B cell (primary cell): ENCODE measurements around the gene TMEM81. TPM values are rescaled to one million over a fixed set of nuclear protein-coding genes. Genes with fewer than 3 reads are reported as not detected.

ENCODE experiments used
- ATAC-seq: fragments of 200-7000 bp; cut with Tn5 transposase; one replicate; pipeline ENCODE4 v1.10.0; 2021; ENCODE audit warnings: low read depth, mild to moderate bottlenecking, moderate number of reproducible peaks, moderate library complexity
- CTCF ChIA-PET: fragments of 350-600 bp; sonication (Branson Sonifier 250); formaldehyde crosslinking; loops from one replicate; lab custom pipeline; 2021; ENCODE audit warnings: antibody characterized with exemption, inconsistent platforms; lab: Charles Lee
- POLR2A ChIA-PET: fragments of 350-600 bp; sonication (Branson Sonifier 250); formaldehyde crosslinking; loops from one replicate; lab custom pipeline; 2021; ENCODE audit warnings: antibody characterized with exemption; lab: Charles Lee
- DNase-seq: peaks from one replicate; pipeline ENCODE4 v3.0.0; 2013
- H2AFZ ChIP-seq: 2 replicates; pipeline ENCODE4 v1.6.1; 2012; ENCODE audit warnings: mild to moderate bottlenecking, low read depth, low read length; ENCODE audit not compliant: insufficient read depth, poor library complexity, severe bottlenecking
- H3K27ac ChIP-seq, 2 donors: 1 replicate in 1 of 2; 2 replicates in 1 of 2; pipeline ENCODE4 v1.5.1; 2012 to 2013; ENCODE audit warnings: low read length in 2 of 2, mild to moderate bottlenecking in 2 of 2, moderate library complexity in 1 of 2
- H3K27me3 ChIP-seq, 4 experiments: fragments of 200-600 bp in 1 of 4; sonication (generic) in 1 of 4; replicated peaks in 1 of 4; 1 replicate in 2 of 4; 2 replicates in 2 of 4; pipeline versions ENCODE4 v1.6.1 to v1.7.0; 2013 to 2016; ENCODE audit warnings: low read length in 3 of 4, mild to moderate bottlenecking in 2 of 4, mixed read lengths in 1 of 4, moderate library complexity in 1 of 4; ENCODE audit not compliant: insufficient read depth in 4 of 4, control insufficient read depth in 3 of 4; ENCODE audit errors: control extremely low read depth in 1 of 4
- H3K36me3 ChIP-seq, 2 experiments: replicated peaks in 1 of 2; 1 replicate in 1 of 2; 2 replicates in 1 of 2; pipeline versions ENCODE4 v1.6.1 to v1.7.1; 2013; ENCODE audit warnings: low read length in 1 of 2; ENCODE audit not compliant: insufficient read depth in 2 of 2, control insufficient read depth in 1 of 2; ENCODE audit errors: control extremely low read depth in 1 of 2, extremely low read depth in 1 of 2
- H3K4me1 ChIP-seq, 2 donors: fragments of 200-600 bp in 1 of 2; sonication (generic) in 1 of 2; 1 replicate in 1 of 2; 2 replicates in 1 of 2; pipeline versions ENCODE4 v1.5.1 to v1.6.1; 2013 to 2017; ENCODE audit warnings: low read length in 2 of 2; ENCODE audit not compliant: control insufficient read depth in 2 of 2, insufficient read depth in 2 of 2
- H3K4me2 ChIP-seq: replicated peaks from 2 replicates; pipeline ENCODE3; 2012; ENCODE audit warnings: mild to moderate bottlenecking, low read depth, low read length; ENCODE audit not compliant: poor library complexity, severe bottlenecking
- H3K4me3 ChIP-seq, 5 experiments: fragments of 200-600 bp in 1 of 5; sonication (generic) in 1 of 5; 1 replicate in 3 of 5; 2 replicates in 2 of 5; pipeline versions ENCODE4 v1.5.1 to v1.7.0; 2011 to 2016; ENCODE audit warnings: low read length in 4 of 5, mild to moderate bottlenecking in 4 of 5, low read depth in 2 of 5, control low read depth in 1 of 5, moderate library complexity in 1 of 5; ENCODE audit not compliant: insufficient read depth in 1 of 5; ENCODE audit errors: control extremely low read depth in 1 of 5, extremely low read depth in 1 of 5
- H3K79me2 ChIP-seq: fragments of 200-600 bp; sonication (generic); one replicate; pipeline ENCODE4 v1.6.0; 2016; ENCODE audit warnings: low read length; ENCODE audit not compliant: control insufficient read depth, insufficient read depth
- H3K9ac ChIP-seq: fragments of 200-600 bp; sonication (generic); 2 replicates; pipeline ENCODE4 v1.6.1; 2017; ENCODE audit warnings: mild to moderate bottlenecking, low read length, moderate library complexity
- H3K9me3 ChIP-seq, 3 donors: one replicate each; pipeline versions ENCODE4 v1.6.1 to v1.7.1; 2013; ENCODE audit warnings: low read length in 2 of 3; ENCODE audit not compliant: control insufficient read depth in 2 of 3, insufficient read depth in 1 of 3; ENCODE audit errors: control extremely low read depth in 1 of 3
- H4K20me1 ChIP-seq: 2 replicates; pipeline ENCODE4 v1.6.0; 2012; ENCODE audit warnings: mild to moderate bottlenecking, low read length; ENCODE audit not compliant: insufficient read depth, control insufficient read depth, poor library complexity, severe bottlenecking
- H3K27ac Mint-ChIP-seq: one replicate; pipeline ENCODE4 v1.8.0; 2021; ENCODE audit warnings: mixed read lengths
- H3K27me3 Mint-ChIP-seq: one replicate; pipeline ENCODE4 v1.8.0; 2021; ENCODE audit warnings: mixed read lengths
- H3K4me1 Mint-ChIP-seq: one replicate; pipeline ENCODE4 v1.8.0; 2021; ENCODE audit warnings: mixed read lengths
- H3K4me3 Mint-ChIP-seq: one replicate; pipeline ENCODE4 v1.8.0; 2021; ENCODE audit warnings: mixed read lengths
- H3K9me3 Mint-ChIP-seq: one replicate; pipeline ENCODE4 v1.8.0; 2022; ENCODE audit warnings: mixed read lengths; ENCODE audit not compliant: insufficient read depth
- EZH2 ChIP-seq: IDR thresholded peaks from 2 replicates; pipeline ENCODE4 v1.6.1; 2012; ENCODE audit warnings: borderline replicate concordance, low read depth, mild to moderate bottlenecking, moderate library complexity, low read length; ENCODE audit not compliant: insufficient read depth, poor library complexity, severe bottlenecking
- WGBS: methylation state at CpG from one replicate; pipeline ENCODE4 v1.1.5; 2013; ENCODE audit warnings: missing lambda C conversion rate; ENCODE audit not compliant: insufficient coverage; 5-methylcytosine and 5-hydroxymethylcytosine counted together
- intact Hi-C: fragments of 100-400 bp; cut with micrococcal nuclease; formaldehyde crosslinking; loops from one replicate; pipeline ENCODE4 v1.10.0; 2022
- polyA plus RNA-seq: library from polyadenylated mRNA; depleted of rRNA; stranded (reverse); fragments of >200 nt; gene quantifications from 2 replicates; pipeline ENCODE4 v1.2.3, GENCODE V29; 2012
- total RNA-seq, 2 donors: library from RNA; stranded (reverse); fragments of 120-200 nt in 1 of 2; gene quantifications; 1 replicate in 1 of 2; 2 replicates in 1 of 2; pipeline versions ENCODE4 v1.2.3 to v1.2.4, GENCODE V29; 2013 to 2022
- TF ChIP-seq, protein P1 (sequence below): fragments of 200-600 bp; IDR thresholded peaks from one replicate; pipeline ENCODE4 v1.8.0; 2022; ENCODE audit warnings: antibody characterized with exemption, mild to moderate bottlenecking

TMEM81 gene
- total and polyA plus RNA-seq, 2 donors (not counting 1 experiment from before 2014, with no cell fraction given): 3.0 to 6.2 TPM

DNA sequence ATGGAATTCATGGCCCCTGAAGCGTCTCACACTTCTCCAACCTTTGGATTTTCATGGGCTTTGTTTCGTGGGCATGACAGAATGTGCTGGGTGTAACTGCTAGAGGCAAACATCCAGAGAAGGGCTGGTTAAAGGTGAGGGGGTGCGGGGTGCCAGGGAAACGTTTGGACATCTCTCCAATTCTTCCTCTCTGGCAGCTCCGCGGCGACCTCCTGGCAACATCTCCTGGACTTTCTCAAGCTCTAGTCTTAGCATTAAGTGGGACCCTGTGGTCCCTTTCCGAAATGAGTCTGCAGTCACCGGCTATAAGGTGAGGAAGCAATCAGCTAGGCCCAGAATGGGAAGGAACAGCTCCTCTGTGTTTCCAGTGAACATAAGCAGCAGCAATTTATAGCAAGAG lies 12.0 kb downstream of the TMEM81 start:
- no peaks in the 10 kb centered on the region for H4K20me1 ChIP-seq
- H3K36me3 ChIP-seq: no peaks in the 10 kb centered on the region
- no peak overlapping the region for H3K27ac Mint-ChIP-seq
- intact Hi-C loops: no loop called here
- TF ChIP-seq, protein P1, sequence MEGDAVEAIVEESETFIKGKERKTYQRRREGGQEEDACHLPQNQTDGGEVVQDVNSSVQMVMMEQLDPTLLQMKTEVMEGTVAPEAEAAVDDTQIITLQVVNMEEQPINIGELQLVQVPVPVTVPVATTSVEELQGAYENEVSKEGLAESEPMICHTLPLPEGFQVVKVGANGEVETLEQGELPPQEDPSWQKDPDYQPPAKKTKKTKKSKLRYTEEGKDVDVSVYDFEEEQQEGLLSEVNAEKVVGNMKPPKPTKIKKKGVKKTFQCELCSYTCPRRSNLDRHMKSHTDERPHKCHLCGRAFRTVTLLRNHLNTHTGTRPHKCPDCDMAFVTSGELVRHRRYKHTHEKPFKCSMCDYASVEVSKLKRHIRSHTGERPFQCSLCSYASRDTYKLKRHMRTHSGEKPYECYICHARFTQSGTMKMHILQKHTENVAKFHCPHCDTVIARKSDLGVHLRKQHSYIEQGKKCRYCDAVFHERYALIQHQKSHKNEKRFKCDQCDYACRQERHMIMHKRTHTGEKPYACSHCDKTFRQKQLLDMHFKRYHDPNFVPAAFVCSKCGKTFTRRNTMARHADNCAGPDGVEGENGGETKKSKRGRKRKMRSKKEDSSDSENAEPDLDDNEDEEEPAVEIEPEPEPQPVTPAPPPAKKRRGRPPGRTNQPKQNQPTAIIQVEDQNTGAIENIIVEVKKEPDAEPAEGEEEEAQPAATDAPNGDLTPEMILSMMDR: no peak
- no peak for TF ChIP-seq EZH2
- no peaks in the 10 kb centered on the region for H3K79me2 ChIP-seq
- no peak overlapping the region for H3K9ac ChIP-seq
- DNase-seq (no peak), ATAC-seq (no peak)
- WGBS: 90% methylated on average over 8 of the region's 9 CpGs
- no peak overlapping the region for H3K4me3 ChIP-seq
- no peaks in the 10 kb centered on the region for H3K4me1 ChIP-seq
- H3K4me2 ChIP-seq: no peak overlapping the region
- H3K9me3 Mint-ChIP-seq: no peaks in the 10 kb centered on the region
- H3K27me3 Mint-ChIP-seq: no peaks in the 10 kb centered on the region
- no peak overlapping the region for H3K27ac ChIP-seq
- no peaks in the 10 kb centered on the region for H3K27me3 ChIP-seq
- H3K9me3 ChIP-seq: no peaks in the 10 kb centered on the region
- ChIA-PET CTCF (interaction anchor here (2.6 kb wide), 1 partner anchor 10 kb away, joined by 12 read pairs; no protein-coding TSS in a partner anchor), POLR2A (no interaction called here)
- H3K4me1 Mint-ChIP-seq: no peaks in the 10 kb centered on the region
- no peak overlapping the region for H3K4me3 Mint-ChIP-seq
- no peak overlapping the region for H2AFZ ChIP-seq

DNA sequence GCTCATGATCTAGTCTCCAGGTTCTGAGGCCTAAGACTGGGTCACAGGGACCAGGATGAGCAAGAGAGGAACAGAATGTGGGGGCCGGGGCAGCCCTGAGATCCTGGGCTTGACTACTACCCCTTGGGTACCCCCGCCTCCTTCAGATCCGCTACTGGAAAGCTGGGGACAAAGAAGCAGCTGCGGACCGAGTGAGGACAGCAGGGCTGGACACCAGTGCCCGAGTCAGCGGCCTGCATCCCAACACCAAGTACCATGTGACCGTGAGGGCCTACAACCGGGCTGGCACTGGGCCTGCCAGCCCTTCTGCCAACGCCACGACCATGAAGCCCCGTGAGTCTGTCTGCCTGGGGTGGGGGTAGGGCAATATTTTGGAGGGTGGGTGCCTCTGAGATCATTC lies 12.5 kb downstream of the TMEM81 start:
- intact Hi-C loops: no loop called here
- no peak overlapping the region for H3K4me3 Mint-ChIP-seq
- ATAC-seq (no peak), DNase-seq (no peak)
- no peak overlapping the region for H3K9ac ChIP-seq
- no peaks in the 10 kb centered on the region for H3K9me3 Mint-ChIP-seq
- no peaks in the 10 kb centered on the region for H3K27me3 ChIP-seq
- H3K27me3 Mint-ChIP-seq: no peaks in the 10 kb centered on the region
- no peak overlapping the region for H2AFZ ChIP-seq
- H3K79me2 ChIP-seq: no peaks in the 10 kb centered on the region
- POLR2A ChIA-PET: no interaction called here
- H3K36me3 ChIP-seq: no peaks in the 10 kb centered on the region
- H3K27ac Mint-ChIP-seq: no peak overlapping the region
- WGBS: 91% methylated on average over 7 of the region's 12 CpGs
- H3K9me3 ChIP-seq: no peaks in the 10 kb centered on the region
- TF ChIP-seq EZH2: no peak
- TF ChIP-seq, protein P1: no peak
- H3K4me3 ChIP-seq: no peak overlapping the region
- H3K27ac ChIP-seq: no peak overlapping the region
- no peaks in the 10 kb centered on the region for H3K4me1 ChIP-seq
- H3K4me2 ChIP-seq: no peak overlapping the region
- CTCF ChIA-PET: interaction anchor here (2.6 kb wide), 1 partner anchor 10 kb away, joined by 12 read pairs; no protein-coding TSS in a partner anchor
- no peaks in the 10 kb centered on the region for H3K4me1 Mint-ChIP-seq
- no peaks in the 10 kb centered on the region for H4K20me1 ChIP-seq
